ENCODE measurements around the gene SLC9A7.
A peak's percentile ranks its signal among the peaks of the same experiment; 100 is the strongest.

Gene SLC9A7

GRCh38 chrX:46770817-46771163 lies 11.9 kb upstream of the SLC9A7 start:
- Histone ChIP-seq H3K36me3 (ENCODE audit: control insufficient read depth, insufficient read depth, low read length) (no peaks in the 10 kb centered on the region), H3K27me3 (replicated peaks; ENCODE audit: control insufficient read depth, insufficient read depth, low read length) (no peaks in the 10 kb centered on the region), H3K4me3 (replicated peaks; ENCODE audit: low read depth, low read length) (no peak overlapping the region)
- no peak for TF ChIP-seq CTCF (IDR thresholded peaks at IDR 0.05; ENCODE audit: insufficient read depth, low read length, poor library complexity, severe bottlenecking)
- DNase-seq (ENCODE audit: extremely low read depth, insufficient read length): no peak

- no peak overlapping the region for H3K4me3 ChIP-seq (replicated peaks; ENCODE audit: low read depth, low read length)
- no peak for TF ChIP-seq CTCF (IDR thresholded peaks at IDR 0.05; ENCODE audit: insufficient read depth, low read length, poor library complexity, severe bottlenecking)
- DNase-seq (ENCODE audit: extremely low read depth, insufficient read length): no peak
- no peaks in the 10 kb centered on the region for H3K27me3 ChIP-seq (replicated peaks; ENCODE audit: control insufficient read depth, insufficient read depth, low read length)
- H3K36me3 ChIP-seq (ENCODE audit: control insufficient read depth, insufficient read depth, low read length): no peaks in the 10 kb centered on the region
Measured at GRCh38 chrX:46770000-46770816, 11.3 kb upstream of the SLC9A7 start.

- no peaks in the 10 kb centered on the region for H3K27me3 ChIP-seq (replicated peaks; ENCODE audit: control insufficient read depth, insufficient read depth, low read length)
- H3K36me3 ChIP-seq (ENCODE audit: control insufficient read depth, insufficient read depth, low read length): no peaks in the 10 kb centered on the region
- no peak for TF ChIP-seq CTCF (IDR thresholded peaks at IDR 0.05; ENCODE audit: insufficient read depth, low read length, poor library complexity, severe bottlenecking)
- H3K4me3 ChIP-seq (replicated peaks; ENCODE audit: low read depth, low read length): no peak overlapping the region
- no peak for DNase-seq (ENCODE audit: extremely low read depth, insufficient read length)
Measured at GRCh38 chrX:46762963-46763362, 4.0 kb upstream of the SLC9A7 start.

- Histone ChIP-seq H3K36me3 (ENCODE audit: control insufficient read depth, insufficient read depth, low read length) (no peaks in the 10 kb centered on the region), H3K4me3 (replicated peaks; ENCODE audit: low read depth, low read length) (peak overlapping the region; percentile 82), H3K27me3 (replicated peaks; ENCODE audit: control insufficient read depth, insufficient read depth, low read length) (no peaks in the 10 kb centered on the region)
- TF ChIP-seq CTCF (IDR thresholded peaks at IDR 0.05; ENCODE audit: insufficient read depth, low read length, poor library complexity, severe bottlenecking): no peak
- no peak for DNase-seq (ENCODE audit: extremely low read depth, insufficient read length)
Measured at GRCh38 chrX:46759645-46759974, 692 bp upstream of the SLC9A7 start.

DNA sequence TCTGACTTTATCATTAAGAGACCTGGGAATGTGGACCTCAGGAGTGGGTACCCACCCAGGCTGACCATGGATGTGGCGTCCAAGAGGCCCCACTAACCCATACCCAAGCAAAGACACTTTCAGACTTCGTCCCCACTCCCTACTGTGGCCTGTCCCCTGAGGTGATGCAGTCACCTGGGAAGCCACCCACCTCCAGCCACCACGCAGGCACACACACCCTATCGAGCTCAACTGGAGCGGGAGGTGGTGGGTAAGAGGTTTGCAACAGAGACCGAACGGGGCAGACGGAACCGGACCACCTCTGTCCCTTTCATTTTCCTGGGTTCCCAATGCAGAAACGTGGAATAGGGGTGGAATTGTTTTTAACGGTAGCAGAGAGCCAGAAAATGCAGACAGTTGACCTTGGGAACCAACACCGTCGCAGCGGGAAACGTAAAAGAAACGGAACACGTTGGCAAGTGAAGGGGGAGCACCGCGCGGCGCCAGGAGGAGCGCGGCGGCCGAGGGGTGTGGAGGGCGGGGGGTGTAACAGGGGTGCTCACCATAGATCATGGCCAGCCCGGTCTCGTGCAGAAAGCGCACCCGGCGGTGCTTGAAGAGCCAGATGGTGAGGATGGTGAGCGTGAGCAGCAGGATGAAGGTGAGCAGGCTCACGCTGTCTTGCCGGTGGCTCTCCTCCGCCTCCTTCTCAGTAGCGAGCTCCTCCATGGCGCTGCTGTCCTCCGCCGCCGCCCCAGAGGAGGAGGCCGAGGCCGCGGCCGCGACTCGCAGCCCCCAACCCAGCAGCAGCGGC lies 559 bp downstream of the SLC9A7 start:
- TF ChIP-seq CTCF (IDR thresholded peaks at IDR 0.05; ENCODE audit: insufficient read depth, low read length, poor library complexity, severe bottlenecking): no peak
- H3K27me3 ChIP-seq (replicated peaks; ENCODE audit: control insufficient read depth, insufficient read depth, low read length): no peaks in the 10 kb centered on the region
- H3K4me3 ChIP-seq (replicated peaks; ENCODE audit: low read depth, low read length): peak overlapping the region; percentile 82
- no peaks in the 10 kb centered on the region for H3K36me3 ChIP-seq (ENCODE audit: control insufficient read depth, insufficient read depth, low read length)
- peak; percentile 53 for DNase-seq (ENCODE audit: extremely low read depth, insufficient read length)

Data from GM06990 (cell line).